ENCODE results near the gene ADPRM.

- TF ChIP-seq CTCF (IDR thresholded peaks at IDR 0.05) (no peak), ZFX (IDR thresholded peaks at IDR 0.05; ENCODE audit: borderline replicate concordance) (no peak)
Measured at GRCh38 chr17:10664571-10664970, 32.8 kb upstream of the ADPRM start.
